D341Med (cell line): ENCODE results near the gene EFHC1.
A peak's percentile ranks its signal among the peaks of the same experiment; 100 is the strongest.
"Not testable (repeated sequence)": the region's sequence is repeated elsewhere in the genome, so short reads cannot be mapped to it uniquely, and the experiment has no call there.

Experiments used
- DNase-seq: peaks from one replicate; pipeline ENCODE4 v3.0.0; 2012; ENCODE audit warnings: low spot score

The EFHC1 gene

DNA sequence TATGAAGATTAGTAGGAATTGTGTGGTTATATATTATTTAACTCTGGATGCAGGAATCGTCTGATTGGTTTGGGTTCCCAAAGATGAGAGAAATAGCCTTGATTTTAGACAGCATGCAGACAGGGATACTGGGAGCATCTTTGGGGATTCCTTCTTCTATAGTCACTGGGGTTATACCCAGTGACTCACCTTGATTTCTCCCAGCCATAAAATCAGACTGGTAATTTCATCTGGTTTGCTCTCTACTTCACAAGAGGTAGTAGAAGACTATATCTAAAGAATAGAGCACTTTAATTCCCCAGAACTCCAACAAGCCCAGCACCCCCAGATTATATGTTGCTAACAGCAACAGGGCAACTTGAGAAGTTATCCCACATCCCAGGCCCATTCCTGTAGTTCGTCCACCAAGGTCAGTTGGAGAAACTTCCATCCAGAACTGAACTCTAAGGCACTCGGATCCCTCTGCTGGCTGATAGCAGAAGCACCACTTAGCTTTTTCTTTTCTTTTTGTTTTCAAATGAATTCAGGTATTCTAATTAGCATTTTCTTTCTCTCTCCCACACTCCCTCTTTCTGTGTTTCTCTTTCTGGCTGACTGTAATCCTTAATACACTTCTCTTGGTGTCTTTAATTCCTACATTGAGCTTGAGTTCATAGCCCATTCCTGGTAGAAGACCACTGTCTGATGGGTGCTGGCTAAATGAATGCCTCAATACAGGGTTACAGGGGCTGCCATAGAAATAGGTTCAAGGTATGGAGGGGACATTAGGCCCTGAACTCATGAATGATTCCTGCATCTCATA lies 20.4 kb upstream of the EFHC1 start:
- peak; percentile 59 for DNase-seq

DNA sequence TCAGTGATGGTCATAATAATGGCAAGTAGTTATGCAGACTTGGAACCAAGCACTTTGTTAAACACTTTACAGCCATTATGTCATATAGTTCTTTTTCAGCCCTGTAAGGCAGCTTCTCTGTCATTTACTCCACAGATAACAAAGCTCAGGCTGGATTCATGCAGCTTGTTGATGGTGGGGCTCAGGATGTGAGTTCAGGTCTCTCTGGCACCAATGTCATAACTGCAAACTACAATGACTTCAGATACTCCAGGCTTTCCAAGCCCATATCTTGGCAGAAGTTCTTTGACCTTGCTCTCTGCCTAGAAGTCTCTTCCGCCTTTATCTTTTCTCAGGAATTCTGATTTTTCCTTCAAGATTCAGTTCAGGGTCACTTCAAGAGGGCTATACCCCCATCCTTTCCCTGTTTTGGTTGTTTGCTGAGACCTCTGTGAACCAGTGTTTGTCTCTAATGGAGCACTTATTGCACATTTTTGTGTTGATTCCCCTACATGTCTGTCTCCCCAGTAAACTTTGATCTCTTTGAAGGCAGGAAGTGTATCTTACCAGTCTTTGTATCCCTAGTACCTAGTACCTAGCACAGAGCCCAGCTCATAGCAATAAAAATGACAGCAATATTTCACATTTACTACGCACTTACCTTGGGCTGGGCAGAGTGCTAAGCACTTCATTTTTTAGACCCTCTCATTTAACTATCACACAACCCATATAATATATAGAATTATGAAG lies 19.7 kb upstream of the EFHC1 start:
- DNase-seq: no peak

DNA sequence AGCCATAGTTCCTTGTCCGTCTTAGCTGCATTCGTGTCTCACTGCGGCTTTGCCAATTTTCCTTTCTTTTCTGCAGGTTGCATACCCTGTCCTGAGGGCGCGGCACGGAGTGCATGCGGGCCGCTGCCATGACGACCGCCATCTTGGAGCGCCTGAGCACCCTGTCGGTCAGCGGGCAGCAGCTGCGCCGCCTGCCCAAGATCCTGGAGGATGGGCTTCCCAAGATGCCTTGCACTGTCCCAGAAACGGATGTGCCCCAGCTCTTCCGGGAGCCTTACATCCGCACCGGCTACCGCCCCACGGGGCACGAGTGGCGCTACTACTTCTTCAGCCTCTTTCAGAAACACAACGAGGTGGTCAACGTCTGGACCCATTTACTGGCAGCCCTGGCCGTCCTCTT lies 17.1 kb upstream of the EFHC1 start:
- no peak for DNase-seq

DNA sequence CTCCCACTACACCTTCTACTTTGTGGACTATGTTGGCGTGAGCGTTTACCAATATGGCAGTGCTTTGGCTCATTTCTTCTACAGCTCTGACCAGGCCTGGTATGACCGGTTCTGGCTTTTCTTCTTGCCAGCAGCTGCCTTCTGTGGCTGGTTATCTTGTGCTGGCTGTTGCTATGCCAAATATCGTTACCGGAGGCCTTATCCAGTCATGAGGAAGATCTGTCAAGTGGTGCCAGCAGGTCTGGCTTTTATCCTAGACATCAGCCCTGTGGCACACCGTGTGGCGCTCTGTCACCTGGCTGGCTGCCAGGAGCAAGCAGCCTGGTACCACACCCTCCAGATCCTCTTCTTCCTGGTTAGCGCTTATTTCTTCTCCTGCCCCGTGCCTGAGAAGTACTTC lies 16.5 kb upstream of the EFHC1 start:
- no peak for DNase-seq

DNA sequence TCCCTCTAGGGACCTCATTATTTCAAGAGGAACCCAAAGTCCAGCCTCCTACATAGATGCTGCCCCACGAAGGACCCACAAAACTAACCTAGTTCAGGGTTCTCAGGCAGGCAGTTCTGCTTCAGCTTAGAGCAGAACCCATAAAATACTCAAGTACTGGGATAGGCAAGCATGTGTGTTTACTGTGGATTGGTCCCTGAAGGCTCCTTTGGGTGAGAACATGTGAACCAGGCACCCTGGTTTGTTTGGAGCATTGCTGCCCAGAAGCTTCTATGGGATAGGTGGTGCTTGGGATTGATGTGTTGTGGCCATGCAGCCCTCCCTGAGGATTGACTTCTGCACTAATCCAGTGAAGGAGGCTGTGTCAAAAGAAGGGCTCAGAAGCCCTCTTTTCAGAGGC lies 14.9 kb upstream of the EFHC1 start:
- DNase-seq: no peak

DNA sequence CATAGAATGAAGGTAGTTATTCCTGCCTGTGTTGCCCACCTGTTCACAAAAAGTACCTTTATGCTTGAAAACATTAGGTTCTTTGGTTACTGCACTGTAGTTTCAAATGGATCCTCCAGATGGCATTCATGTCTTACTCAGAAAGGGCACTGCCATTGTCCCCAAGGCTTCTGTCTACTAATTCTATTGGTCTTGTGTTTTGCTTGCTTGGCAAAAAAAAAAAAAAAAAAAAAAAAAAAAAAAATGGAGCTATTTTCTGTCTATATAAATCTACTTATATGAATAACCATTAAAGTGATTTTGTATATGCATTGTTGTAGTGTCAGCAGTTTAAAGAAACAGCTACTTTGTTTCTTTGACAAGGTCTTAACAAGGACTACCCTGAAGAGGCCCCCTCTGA lies 12.7 kb upstream of the EFHC1 start:
- DNase-seq: peak; percentile 55

DNA sequence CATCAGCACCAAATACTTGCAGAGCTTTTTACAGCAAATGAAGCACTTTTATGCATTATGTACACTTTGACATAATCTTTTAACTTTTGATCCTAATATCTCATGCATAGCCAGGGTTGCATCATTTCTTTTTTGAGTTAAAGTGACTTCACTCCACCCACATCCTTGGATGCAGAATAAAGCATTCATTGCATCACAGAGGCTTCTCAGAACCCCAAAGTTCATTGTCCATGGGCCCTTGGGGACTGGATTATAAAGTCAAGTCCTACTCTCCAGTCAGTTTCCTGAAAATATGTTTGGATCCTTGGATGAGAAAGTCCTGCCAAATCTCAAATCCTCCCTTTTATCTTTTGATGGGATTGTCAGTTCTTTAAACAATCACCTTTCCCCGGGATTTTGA lies 10.6 kb upstream of the EFHC1 start:
- DNase-seq: no peak

DNA sequence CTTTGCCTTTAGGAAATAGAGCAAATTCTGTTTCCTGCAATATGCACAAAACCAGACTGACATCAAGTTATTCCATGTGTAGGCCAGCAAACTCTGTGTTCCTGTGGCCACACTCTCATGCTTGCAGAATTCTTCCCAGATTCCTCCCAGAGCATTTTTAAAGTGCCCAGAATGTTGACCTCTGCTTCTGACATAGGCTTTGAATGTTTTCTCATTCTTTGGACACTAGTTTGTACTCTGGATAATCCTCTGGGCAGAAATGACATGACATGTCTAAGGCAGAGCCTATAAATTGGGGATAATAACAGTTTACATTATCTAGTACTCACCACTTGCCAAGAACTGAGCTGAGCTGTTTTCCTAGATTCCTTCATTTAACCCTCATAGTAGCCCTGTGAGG lies 9.2 kb upstream of the EFHC1 start:
- no peak for DNase-seq

DNA sequence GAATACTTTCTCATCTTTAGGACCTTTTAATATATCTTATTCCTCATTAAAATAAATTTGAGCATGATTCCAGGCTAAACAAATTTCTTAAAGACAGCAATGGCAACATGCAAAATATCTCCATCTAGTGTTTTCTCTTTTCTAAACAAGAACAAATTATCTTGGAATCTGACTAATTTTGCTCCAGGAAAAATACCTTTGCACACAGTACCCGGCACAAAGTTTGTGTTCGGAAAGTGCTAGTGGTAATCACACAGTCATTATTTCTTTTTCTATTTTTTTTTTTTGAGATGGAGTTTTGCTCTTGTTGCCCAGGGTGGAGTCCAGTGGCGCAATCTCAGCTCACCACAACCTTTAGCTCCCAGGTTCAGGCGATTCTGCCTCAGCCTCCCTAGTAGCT lies 8.2 kb upstream of the EFHC1 start:
- no peak for DNase-seq

DNA sequence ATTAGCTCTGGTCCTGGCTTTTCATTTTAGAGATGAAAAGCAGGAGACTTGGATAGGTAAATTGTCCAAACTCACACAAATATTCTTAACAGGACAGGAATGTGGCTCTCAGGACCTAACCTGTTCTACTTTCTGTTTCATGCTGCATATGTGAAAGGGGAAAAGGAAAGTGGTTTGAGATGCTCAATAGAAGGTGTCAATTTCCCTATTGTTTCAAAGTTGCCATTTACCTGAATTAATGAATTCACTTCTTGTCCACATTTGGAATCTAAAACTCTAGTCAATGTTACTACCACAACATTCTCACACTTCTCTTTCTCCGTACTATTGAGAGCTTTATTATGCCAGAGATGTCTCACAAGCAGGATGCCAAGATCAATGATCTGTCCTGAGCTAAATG lies 4.8 kb upstream of the EFHC1 start:
- DNase-seq: no peak

DNA sequence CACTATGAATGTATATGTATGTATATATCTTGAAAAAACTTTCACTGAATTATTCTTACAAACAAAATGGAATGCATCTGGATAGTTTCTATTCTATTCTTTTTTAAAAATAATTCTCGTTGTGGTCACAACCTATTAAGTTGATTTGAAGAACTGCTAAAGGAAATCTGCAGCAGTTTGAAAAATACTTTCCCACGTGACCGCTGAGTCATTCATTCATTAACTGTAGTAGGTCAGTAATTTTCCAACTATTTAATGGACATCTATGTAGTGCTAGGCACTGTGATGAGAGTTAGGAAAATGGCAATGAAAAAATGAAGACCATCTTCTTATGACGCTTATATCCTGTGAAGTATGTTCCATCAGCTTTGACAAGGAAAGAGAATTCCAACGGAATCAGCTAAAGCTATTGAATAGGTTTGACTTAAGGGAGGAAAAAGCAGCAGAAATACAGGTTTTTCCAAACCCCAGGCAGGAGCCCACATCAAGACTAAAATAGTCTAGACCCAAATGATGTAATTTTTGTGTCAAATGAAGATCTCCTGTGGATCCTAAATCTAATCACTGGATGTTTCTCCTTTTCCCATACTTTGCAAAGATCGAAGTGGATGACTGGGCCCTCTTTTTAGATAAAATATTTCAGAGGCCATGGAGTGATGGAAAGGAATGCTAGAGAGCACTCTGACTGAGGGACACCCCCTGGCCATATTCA lies 4.1 kb upstream of the EFHC1 start:
- DNase-seq: no peak

DNA sequence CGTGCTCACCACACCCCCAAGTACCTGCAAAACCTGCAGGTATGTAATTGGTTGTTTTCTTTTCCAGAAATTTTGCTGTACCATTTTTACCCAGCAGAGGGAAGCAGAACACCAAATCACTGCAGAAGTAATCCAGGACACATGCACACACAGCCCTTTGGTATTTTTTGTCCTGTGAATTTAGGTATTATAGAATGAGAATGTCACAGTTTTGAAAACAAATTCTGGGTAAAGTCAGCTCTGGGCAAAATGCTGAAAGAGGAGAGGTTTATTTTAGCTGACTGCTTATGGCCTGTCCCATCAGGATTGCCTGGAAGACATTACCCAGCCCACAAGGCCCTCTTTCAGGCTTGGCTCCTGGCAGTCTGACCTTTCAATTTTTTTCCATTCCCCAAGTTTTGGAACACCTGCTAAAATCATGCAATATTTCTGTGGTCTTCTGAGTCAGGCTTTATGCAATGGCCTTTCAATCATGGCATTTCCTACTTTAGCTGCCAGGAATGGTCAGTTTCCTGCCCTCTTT lies 3.5 kb upstream of the EFHC1 start:
- peak; percentile 66 for DNase-seq

DNA sequence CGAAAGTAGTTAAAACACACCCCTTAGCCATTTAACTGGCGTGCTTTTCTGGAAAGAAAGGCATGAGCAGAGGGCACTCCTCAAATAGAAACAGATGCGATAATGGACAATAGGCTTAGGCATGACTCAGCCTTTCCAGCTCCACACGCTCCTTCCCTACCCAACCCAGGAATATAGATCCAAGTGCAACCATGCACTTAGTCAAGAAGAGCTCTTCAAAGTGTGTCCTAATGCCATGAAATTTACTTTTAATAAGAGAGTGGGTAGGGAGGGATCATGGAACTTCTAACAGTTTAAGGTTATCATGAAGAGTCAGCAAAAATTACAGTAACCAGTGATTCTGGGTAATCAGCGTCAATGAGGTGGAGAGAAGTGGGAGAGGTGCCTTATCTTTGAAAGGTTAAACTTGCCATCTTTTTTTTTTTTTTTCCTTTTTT lies 2.4 kb upstream of the EFHC1 start:
- DNase-seq: no peak

DNA sequence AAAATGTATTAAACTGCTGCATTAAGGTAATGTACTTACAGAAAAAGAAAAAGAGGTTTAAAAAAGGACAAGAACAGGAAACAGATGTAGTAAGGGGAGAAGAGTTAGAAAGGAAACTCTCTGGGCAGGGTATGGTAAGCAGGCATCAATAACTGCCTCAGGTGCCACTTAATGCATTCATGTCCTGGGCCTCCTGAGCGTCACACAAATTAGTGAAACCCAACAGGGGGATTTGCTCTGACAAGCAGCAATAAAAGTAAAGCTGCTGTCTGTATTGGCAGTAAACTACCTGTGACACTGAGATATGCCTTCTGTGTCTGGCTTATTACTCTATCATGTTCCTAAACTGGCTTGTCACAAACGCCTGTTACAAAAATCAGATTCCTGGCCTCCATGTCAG lies 1.5 kb upstream of the EFHC1 start:
- DNase-seq: no peak

DNA sequence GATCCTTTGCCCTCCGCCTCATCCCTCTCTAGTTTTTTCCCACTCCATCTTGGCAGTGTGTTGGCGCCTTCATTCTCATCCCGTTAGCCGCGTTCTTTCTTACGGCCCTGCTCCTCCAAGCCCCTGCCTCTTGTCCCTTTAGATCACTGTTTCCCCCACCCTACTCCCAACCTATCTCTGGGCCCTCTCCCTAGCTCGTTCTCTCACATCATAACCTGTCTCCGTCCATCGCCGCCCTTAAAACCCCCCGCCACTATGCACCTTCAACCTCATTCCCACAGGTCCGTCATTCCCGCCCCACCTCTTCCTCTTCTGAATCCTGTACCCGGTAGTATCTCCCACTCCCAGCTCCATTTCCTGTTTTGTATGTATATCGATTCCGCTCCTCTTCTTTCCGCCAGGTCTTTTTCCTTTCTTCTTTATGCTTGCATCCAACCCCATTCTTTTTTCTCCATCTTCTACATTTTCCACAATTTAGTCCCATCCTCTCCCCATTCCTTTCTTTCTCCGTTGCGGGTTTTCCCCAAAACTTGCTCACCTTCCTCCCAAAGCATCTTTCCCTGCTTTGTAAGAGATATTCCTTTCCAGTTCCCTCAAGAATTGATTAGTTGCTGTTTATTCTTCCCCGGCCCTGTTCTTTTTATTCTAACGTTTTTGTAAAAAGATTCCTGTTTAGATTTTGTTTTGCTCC lies 671 bp downstream of the EFHC1 start:
- peak; percentile 57 for DNase-seq

DNA sequence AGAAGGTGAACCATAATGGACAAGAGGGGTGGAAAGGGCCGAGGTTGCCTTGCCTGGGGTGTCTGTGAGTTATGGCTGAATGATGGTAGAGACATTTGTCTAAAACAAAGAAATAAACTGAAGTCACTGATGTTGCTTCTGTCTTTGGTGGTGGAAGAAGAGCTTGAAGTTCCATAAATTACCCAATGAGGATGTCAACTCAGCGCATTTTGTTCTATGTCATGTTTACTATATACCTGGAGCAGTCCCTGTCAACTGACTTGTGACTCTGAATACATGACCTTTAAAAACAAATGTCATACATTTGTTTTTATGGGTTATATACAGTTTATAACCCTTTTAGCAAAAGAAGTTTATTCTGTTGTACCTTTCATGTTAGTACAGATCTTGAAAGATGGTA lies 2.0 kb downstream of the EFHC1 start:
- DNase-seq: no peak

DNA sequence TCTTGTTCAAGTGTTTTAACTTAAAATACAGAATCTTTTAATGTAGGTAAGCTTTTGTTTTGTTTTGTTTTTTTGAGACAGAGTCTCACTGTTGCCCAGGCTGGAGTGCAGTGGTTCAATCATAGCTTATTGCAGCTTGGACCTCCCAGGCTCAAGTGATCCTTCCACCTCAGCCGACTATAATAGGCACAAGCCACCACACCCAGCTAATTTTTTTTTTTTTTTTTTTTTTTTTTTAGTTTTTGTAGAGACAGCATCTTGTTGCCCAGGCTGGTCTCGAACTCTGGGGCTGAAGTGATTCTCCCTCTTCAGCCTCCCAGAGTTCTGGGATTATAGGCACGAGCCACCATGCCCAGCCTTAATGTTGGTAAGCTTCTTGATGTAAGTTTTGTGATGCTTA lies 3.3 kb downstream of the EFHC1 start:
- no peak for DNase-seq

DNA sequence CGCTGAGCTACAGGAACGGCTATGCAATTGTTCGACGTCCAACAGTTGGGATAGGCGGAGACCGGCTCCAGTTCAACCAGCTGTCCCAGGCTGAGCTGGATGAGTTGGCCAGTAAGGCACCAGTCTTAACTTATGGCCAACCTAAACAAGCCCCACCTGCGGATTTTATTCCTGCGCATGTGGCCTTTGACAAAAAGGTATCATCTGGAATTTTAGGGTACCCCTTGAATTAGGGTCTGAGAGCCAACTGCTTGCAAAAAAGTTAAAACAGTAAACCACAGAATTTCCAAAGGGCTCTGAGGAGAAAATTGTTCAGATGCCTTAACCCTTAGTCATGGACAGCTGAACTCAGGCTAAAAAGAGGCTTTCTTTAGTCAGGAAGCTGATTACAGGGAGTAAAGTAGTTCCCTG lies 3.8 kb downstream of the EFHC1 start:
- DNase-seq: no peak

DNA sequence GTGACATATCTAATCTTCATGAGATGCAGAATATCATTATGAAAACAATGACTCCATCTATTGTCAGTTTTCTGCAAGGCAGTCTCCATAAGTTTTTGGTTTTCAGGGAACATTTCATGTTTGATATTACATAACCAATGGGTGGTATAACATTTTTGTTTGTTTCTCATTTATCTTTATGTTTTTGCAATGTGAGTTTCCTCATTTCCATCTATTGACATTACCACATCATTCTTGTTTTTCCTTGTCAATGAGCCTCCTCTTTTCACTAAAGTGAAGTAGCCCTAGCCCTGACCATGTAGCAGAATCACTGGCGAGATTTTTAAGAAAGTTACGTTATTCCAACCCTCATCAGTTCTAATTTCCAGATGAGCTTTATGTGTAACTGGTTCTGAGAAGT lies 4.4 kb downstream of the EFHC1 start:
- no peak for DNase-seq

DNA sequence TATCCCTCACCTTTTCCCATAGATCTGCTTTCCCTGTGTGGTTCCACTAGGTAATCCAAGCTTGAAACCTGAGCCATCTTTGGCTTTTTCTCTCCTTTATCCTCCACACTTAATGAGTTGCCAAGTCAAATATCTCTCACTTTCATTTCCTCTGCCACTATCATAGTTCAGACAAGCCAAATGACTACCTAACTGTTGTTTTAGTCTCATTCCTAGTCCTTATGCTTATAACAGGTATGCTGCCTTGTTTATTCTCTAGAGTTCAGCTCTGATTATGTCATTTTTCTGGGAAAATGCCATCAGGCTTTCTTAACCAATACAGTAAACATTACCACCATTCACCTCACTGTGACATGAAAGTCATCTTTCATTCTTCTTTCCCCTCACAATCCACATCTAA lies 6.5 kb downstream of the EFHC1 start:
- DNase-seq: no peak

DNA sequence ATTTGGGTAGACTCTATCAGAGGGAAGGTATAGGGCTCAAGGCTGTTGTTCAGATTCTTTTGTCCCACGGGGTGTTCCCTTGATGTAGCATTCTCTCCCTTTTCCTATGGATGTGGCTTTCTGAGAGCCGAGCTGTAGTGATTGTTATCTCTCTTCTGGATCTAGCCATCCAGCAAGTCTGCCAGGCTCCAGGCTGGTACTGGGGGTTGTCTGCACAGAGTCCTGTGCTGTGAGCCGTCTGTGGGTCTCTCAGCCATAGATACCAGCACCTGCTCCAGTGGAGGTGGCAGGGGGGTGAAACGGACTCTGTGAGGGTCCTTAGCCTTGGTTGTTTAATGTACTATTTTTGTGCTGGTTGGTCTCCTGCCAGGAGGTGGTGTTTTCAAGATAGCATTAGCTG lies 13.2 kb downstream of the EFHC1 start:
- not testable (repeated sequence) for DNase-seq

DNA sequence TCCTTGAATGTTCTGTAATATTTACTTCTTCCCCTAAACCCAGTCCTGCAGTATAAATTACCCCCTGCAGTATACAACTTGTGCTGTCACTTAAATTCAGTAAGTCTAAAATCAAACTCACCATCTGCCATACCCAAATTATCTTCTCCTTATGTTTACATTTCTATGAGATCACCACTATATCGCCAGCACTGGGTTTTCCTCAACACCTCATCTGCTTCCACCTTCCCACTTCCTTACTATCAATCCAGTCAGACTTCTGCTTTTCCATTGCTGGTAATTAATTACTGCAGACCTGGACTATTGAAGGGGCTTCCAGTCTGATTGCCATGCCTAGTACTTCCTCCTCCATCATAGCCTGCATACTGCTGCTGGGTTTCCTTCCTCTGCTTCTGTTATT lies 15.2 kb downstream of the EFHC1 start:
- DNase-seq: no peak
